ENCODE data around the gene POPDC3.

GRCh38 chr6:105111871-105112270 is 67.9 kb downstream of the POPDC3 start:
- TF ChIP-seq POLR2A (IDR thresholded peaks at IDR 0.05) (no peak), CTCF (IDR thresholded peaks at IDR 0.05) (no peak), POLR2AphosphoS5 (IDR thresholded peaks at IDR 0.05) (no peak), EP300 (IDR thresholded peaks at IDR 0.05) (no peak)
